GM23338 (cell line): ENCODE data around the gene SHISA2. TPM values are rescaled to one million over a fixed set of nuclear protein-coding genes. Genes with fewer than 3 reads are reported as not detected.
A peak's percentile ranks its signal among the peaks of the same experiment; 100 is the strongest.

Experiments
- ATAC-seq: fragments of 200-7000 bp; cut with Tn5 transposase; 3 replicates; pipeline ENCODE4 v1.9.1; 2020
- DNase-seq: peaks from one replicate; pipeline ENCODE4 v3.0.0-alpha.2; 2015; ENCODE audit warnings: low spot score
- H2AFZ ChIP-seq: fragments of 200-600 bp; sonication (generic); 2 replicates; pipeline ENCODE4 v1.8.0; 2016; ENCODE audit warnings: antibody characterized with exemption, mild to moderate bottlenecking, moderate library complexity
- H3F3A ChIP-seq: fragments of 200-600 bp; sonication (generic); replicated peaks from 2 replicates; pipeline ENCODE4 v1.8.0; 2017; ENCODE audit warnings: antibody characterized with exemption, mixed run types, low read depth
- H3K27ac ChIP-seq: fragments of 200-600 bp; sonication (generic); 2 replicates; pipeline ENCODE4 v1.6.1; 2016; ENCODE audit warnings: low read depth
- H3K27me3 ChIP-seq: fragments of 200-600 bp; sonication (generic); 2 replicates; pipeline ENCODE4 v1.8.0; 2016; ENCODE audit warnings: mild to moderate bottlenecking, mixed run types, moderate library complexity; ENCODE audit not compliant: insufficient read depth
- H3K36me3 ChIP-seq: fragments of 200-600 bp; sonication (generic); 2 replicates; pipeline ENCODE4 v1.8.0; 2016; ENCODE audit warnings: mild to moderate bottlenecking; ENCODE audit not compliant: insufficient read depth
- H3K4me1 ChIP-seq: fragments of 200-600 bp; sonication (generic); 2 replicates; pipeline ENCODE4 v1.8.0; 2016; ENCODE audit warnings: mild to moderate bottlenecking, moderate library complexity; ENCODE audit not compliant: insufficient read depth
- H3K4me2 ChIP-seq: fragments of 200-600 bp; sonication (generic); 2 replicates; pipeline ENCODE4 v1.7.1; 2017; ENCODE audit warnings: mixed run types
- H3K4me3 ChIP-seq: fragments of 200-600 bp; sonication (generic); 2 replicates; pipeline ENCODE4 v1.6.1; 2016; ENCODE audit warnings: mixed run types
- H3K79me2 ChIP-seq: fragments of 200-600 bp; sonication (generic); replicated peaks from 2 replicates; pipeline ENCODE4 v1.8.0; 2017; ENCODE audit warnings: mild to moderate bottlenecking; ENCODE audit not compliant: insufficient read depth
- H3K9me2 ChIP-seq: fragments of 200-600 bp; sonication (generic); 2 replicates; pipeline ENCODE4 v1.8.0; 2017; ENCODE audit not compliant: insufficient read depth
- H4K20me1 ChIP-seq: fragments of 200-600 bp; sonication (generic); replicated peaks from 2 replicates; pipeline ENCODE4 v1.8.0; 2017; ENCODE audit warnings: mild to moderate bottlenecking; ENCODE audit not compliant: insufficient read depth
- H3K27ac Mint-ChIP-seq: 2 replicates; pipeline ENCODE4 v1.8.0; 2020; ENCODE audit warnings: inconsistent platforms, mild to moderate bottlenecking, moderate library complexity, mixed read lengths
- H3K27me3 Mint-ChIP-seq: 3 replicates; pipeline ENCODE4 v1.8.0; 2022; ENCODE audit warnings: low read depth, mild to moderate bottlenecking, moderate library complexity, mixed read lengths, inconsistent platforms; ENCODE audit not compliant: insufficient read depth, poor library complexity
- H3K36me3 Mint-ChIP-seq: 3 replicates; pipeline ENCODE4 v1.8.0; 2021; ENCODE audit warnings: low read depth, mild to moderate bottlenecking, inconsistent platforms, moderate library complexity, mixed read lengths
- H3K4me1 Mint-ChIP-seq: 3 replicates; pipeline ENCODE4 v1.8.0; 2020; ENCODE audit warnings: mild to moderate bottlenecking, inconsistent platforms, mixed read lengths
- H3K4me3 Mint-ChIP-seq: 3 replicates; pipeline ENCODE4 v1.8.0; 2021; ENCODE audit warnings: moderate library complexity, mild to moderate bottlenecking, inconsistent platforms, mixed read lengths
- H3K9me3 Mint-ChIP-seq: 3 replicates; pipeline ENCODE4 v1.8.0; 2020; ENCODE audit warnings: moderate library complexity, mild to moderate bottlenecking, inconsistent platforms, mixed read lengths
- CREB1 ChIP-seq: fragments of 250-450 bp; sonication (Bioruptor Pico); IDR thresholded peaks from 2 replicates; pipeline ENCODE4 v1.5.0; 2020; ENCODE audit warnings: low read depth, mild to moderate bottlenecking, moderate library complexity
- EZH2 ChIP-seq: fragments of 200-600 bp; sonication (generic); IDR thresholded peaks from one replicate; pipeline ENCODE4 v1.8.0; 2017; ENCODE audit warnings: antibody characterized with exemption, mild to moderate bottlenecking, low read depth; ENCODE audit not compliant: unreplicated experiment
- JUNB ChIP-seq: IDR thresholded peaks from one replicate; pipeline ENCODE4 v1.6.1; 2016; ENCODE audit warnings: antibody characterized with exemption; ENCODE audit not compliant: unreplicated experiment
- STAT1 ChIP-seq: IDR thresholded peaks from one replicate; pipeline ENCODE4 v1.6.1; 2016; ENCODE audit warnings: antibody characterized with exemption; ENCODE audit not compliant: unreplicated experiment
- ZNF114 ChIP-seq: fragments of 250-450 bp; sonication (Bioruptor Pico); IDR thresholded peaks from 2 replicates; pipeline ENCODE4 v1.5.0; 2020; ENCODE audit warnings: mild to moderate bottlenecking, moderate library complexity
- ZNF331 ChIP-seq: fragments of 250-450 bp; sonication (Bioruptor Pico); IDR thresholded peaks from 2 replicates; pipeline ENCODE4 v1.5.0; 2020; ENCODE audit warnings: low read depth, mild to moderate bottlenecking, moderate library complexity
- polyA plus RNA-seq: library from polyadenylated mRNA; unstranded; fragments of >200 nt; fragmentation: Nextera tagmentation; extraction: Ambion mirVana; gene quantifications from 2 replicates; pipeline ENCODE4 v1.2.1, GENCODE V29; 2016
- total RNA-seq: library from RNA; depleted of rRNA; stranded (reverse); fragments of >200 nt; shearing (Covaris generic); gene quantifications from 2 replicates; pipeline ENCODE4 v1.2.3, GENCODE V29; 2014
- TF ChIP-seq, protein P1 (sequence below): IDR thresholded peaks from one replicate; pipeline ENCODE4 v1.6.1; 2018; ENCODE audit warnings: antibody characterized with exemption; ENCODE audit not compliant: unreplicated experiment
- TF ChIP-seq, protein P2 (sequence below), 2 experiments: fragments of 200-600 bp in 1 of 2; sonication (generic) in 1 of 2; conservative IDR thresholded peaks; 2 replicates each; pipeline versions ENCODE4 v1.5.1 to v1.6.1; 2016 to 2017; ENCODE audit warnings: antibody characterized with exemption in 2 of 2, low read depth in 2 of 2, mild to moderate bottlenecking in 2 of 2, moderate library complexity in 1 of 2

The SHISA2 gene
- total and polyA plus RNA-seq, 2 experiments from 2014 or later = 17.9 to 37.4 TPM

DNA sequence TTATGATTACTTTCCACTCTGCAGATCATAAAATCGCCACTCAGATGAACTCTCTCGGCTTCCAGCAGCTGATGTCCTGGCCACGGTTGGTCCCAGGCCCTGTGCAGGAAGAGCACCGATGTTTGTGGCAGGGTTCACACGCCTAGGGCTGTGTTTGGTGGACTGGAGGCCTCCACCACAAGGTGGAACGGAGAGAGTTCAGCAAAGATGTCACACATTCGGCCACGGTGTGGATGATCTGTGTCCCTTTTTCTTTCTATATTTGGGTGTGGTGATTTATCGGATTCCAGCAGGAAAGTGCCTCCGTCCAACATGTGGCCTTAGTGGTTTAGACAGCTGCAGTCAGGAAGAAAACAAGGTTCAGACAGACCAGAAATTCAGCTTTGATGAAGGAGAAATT is 521 bp upstream of the SHISA2 start:
- Histone ChIP-seq H3K4me1 (peaks cover 19% of the 10 kb centered on the region), H3K9me2 (no peaks in the 10 kb centered on the region), H3K4me2 (peak overlapping the region; percentile 94), H3K27ac (no peak overlapping the region), H4K20me1 (0 out of 2 replicates have a peak, but pooled peaks cover 2% of the 10 kb centered on the region), H3F3A (0 out of 2 replicates have a peak, but pooled peaks cover 6% of the 10 kb centered on the region), H2AFZ (peak overlapping the region; percentile 100), H3K4me3 (peak overlapping the region; percentile 82), H3K36me3 (no peaks in the 10 kb centered on the region), H3K27me3 (peaks cover 58% of the 10 kb centered on the region), H3K79me2 (no peaks in the 10 kb centered on the region; the same call in 1 of the 2 replicates)
- Mint-ChIP-seq H3K4me3 (peak overlapping the region; percentile 66), H3K36me3 (peaks cover 4% of the 10 kb centered on the region; the same call in 2 of the 3 replicates), H3K27ac (no peak overlapping the region), H3K9me3 (no peaks in the 10 kb centered on the region), H3K4me1 (peaks cover 22% of the 10 kb centered on the region), H3K27me3 (peaks cover 31% of the 10 kb centered on the region)
- TF ChIP-seq ZNF114 (CRISPR knock-in tag) (no peak), EZH2 (no peak), ZNF331 (CRISPR knock-in tag) (no peak)
- TF ChIP-seq, protein P1, sequence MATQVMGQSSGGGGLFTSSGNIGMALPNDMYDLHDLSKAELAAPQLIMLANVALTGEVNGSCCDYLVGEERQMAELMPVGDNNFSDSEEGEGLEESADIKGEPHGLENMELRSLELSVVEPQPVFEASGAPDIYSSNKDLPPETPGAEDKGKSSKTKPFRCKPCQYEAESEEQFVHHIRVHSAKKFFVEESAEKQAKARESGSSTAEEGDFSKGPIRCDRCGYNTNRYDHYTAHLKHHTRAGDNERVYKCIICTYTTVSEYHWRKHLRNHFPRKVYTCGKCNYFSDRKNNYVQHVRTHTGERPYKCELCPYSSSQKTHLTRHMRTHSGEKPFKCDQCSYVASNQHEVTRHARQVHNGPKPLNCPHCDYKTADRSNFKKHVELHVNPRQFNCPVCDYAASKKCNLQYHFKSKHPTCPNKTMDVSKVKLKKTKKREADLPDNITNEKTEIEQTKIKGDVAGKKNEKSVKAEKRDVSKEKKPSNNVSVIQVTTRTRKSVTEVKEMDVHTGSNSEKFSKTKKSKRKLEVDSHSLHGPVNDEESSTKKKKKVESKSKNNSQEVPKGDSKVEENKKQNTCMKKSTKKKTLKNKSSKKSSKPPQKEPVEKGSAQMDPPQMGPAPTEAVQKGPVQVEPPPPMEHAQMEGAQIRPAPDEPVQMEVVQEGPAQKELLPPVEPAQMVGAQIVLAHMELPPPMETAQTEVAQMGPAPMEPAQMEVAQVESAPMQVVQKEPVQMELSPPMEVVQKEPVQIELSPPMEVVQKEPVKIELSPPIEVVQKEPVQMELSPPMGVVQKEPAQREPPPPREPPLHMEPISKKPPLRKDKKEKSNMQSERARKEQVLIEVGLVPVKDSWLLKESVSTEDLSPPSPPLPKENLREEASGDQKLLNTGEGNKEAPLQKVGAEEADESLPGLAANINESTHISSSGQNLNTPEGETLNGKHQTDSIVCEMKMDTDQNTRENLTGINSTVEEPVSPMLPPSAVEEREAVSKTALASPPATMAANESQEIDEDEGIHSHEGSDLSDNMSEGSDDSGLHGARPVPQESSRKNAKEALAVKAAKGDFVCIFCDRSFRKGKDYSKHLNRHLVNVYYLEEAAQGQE = no peak
- TF ChIP-seq, protein P2, sequence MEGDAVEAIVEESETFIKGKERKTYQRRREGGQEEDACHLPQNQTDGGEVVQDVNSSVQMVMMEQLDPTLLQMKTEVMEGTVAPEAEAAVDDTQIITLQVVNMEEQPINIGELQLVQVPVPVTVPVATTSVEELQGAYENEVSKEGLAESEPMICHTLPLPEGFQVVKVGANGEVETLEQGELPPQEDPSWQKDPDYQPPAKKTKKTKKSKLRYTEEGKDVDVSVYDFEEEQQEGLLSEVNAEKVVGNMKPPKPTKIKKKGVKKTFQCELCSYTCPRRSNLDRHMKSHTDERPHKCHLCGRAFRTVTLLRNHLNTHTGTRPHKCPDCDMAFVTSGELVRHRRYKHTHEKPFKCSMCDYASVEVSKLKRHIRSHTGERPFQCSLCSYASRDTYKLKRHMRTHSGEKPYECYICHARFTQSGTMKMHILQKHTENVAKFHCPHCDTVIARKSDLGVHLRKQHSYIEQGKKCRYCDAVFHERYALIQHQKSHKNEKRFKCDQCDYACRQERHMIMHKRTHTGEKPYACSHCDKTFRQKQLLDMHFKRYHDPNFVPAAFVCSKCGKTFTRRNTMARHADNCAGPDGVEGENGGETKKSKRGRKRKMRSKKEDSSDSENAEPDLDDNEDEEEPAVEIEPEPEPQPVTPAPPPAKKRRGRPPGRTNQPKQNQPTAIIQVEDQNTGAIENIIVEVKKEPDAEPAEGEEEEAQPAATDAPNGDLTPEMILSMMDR (conservative IDR thresholded peaks at IDR 0.05; ENCODE audit: low read depth in 2 of 2) = no peak
- DNase-seq (peak; percentile 43), ATAC-seq (peak; percentile 5; the same call in 1 of the 3 replicates)

DNA sequence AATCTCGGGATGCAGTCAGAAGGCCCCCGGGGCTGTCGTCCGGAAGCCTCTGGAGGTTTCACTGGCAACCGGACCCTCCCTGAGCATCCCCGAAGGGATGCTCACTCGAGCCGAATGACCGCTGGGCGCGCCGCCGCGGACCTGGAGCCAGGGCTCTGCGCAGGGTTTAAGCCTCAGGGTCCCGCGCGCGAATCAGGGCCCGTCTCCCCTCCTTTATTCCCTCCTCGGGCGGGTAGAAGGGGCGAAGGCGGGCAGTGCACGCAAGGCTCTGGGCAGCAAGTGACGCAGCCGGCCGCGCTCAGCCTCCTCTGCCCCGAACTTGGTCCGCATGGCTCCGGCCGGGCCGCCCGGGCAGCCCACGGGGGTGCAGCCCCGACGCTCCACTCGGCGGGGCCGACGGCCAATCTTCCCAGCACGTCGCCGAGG is 572 bp downstream of the SHISA2 start:
- Histone ChIP-seq H2AFZ (no peak overlapping the region; the same call in none of the 2 replicates), H3K4me1 (peaks cover 19% of the 10 kb centered on the region), H3K36me3 (no peaks in the 10 kb centered on the region), H3K4me2 (peak overlapping the region; percentile 94), H3F3A (0 out of 2 replicates have a peak, but pooled peaks cover 6% of the 10 kb centered on the region), H3K9me2 (no peaks in the 10 kb centered on the region), H3K27me3 (peaks cover 58% of the 10 kb centered on the region), H3K79me2 (no peaks in the 10 kb centered on the region; the same call in 1 of the 2 replicates), H3K27ac (no peak overlapping the region), H4K20me1 (0 out of 2 replicates have a peak, but pooled peaks cover 3% of the 10 kb centered on the region), H3K4me3 (peak overlapping the region; percentile 82)
- Mint-ChIP-seq H3K27ac (no peak overlapping the region), H3K9me3 (no peaks in the 10 kb centered on the region), H3K36me3 (peaks cover 14% of the 10 kb centered on the region), H3K4me3 (peak overlapping the region; percentile 70), H3K27me3 (peaks cover 31% of the 10 kb centered on the region), H3K4me1 (peaks cover 22% of the 10 kb centered on the region)
- TF ChIP-seq JUNB (no peak), CREB1 (CRISPR knock-in tag) (no peak), EZH2 (peak; percentile 38), STAT1 (no peak)
- ATAC-seq (peak; percentile 23), DNase-seq (peak; percentile 49)
